Colonic mucosa (tissue), 4 donors: ENCODE data around the gene ZBP1. TPM values are rescaled to one million over a fixed set of nuclear protein-coding genes. Genes with fewer than 3 reads are reported as not detected.

Experiments used
- DNase-seq: peaks from one replicate; pipeline ENCODE4 v3.0.0-alpha.2; 2020
- H3K27ac ChIP-seq: fragments of 200-600 bp; one replicate; pipeline ENCODE4 v1.8.0; 2021
- H3K27me3 ChIP-seq: fragments of 200-600 bp; one replicate; pipeline ENCODE4 v1.8.0; 2021
- H3K36me3 ChIP-seq: fragments of 200-600 bp; one replicate; pipeline ENCODE4 v1.8.0; 2021
- H3K4me1 ChIP-seq: fragments of 200-600 bp; one replicate; pipeline ENCODE4 v1.8.0; 2021; ENCODE audit warnings: mild to moderate bottlenecking
- H3K4me3 ChIP-seq: fragments of 200-600 bp; one replicate; pipeline ENCODE4 v1.8.0; 2021
- H3K9ac ChIP-seq, 2 donors: one replicate each; pipeline ENCODE4 v1.7.0; 2013; ENCODE audit warnings: control low read depth in 2 of 2, low read depth in 2 of 2, low read length in 2 of 2
- H3K9me3 ChIP-seq: fragments of 200-600 bp; one replicate; pipeline ENCODE4 v1.8.0; 2021
- CTCF ChIP-seq: fragments of 200-600 bp; IDR thresholded peaks from one replicate; pipeline ENCODE4 v1.8.0; 2022; ENCODE audit warnings: antibody characterized with exemption, mild to moderate bottlenecking
- intact Hi-C: fragments of 100-400 bp; cut with DNase I; formaldehyde crosslinking; loops from one replicate; pipeline ENCODE4 v1.14.1; 2022
- total RNA-seq, 2 donors: library from RNA; stranded (reverse); fragmentation: NEBNext Ultra II Directional in 1 of 2; extraction: Animal tissue kit (Norgen Biotek cat#: 25700) in 1 of 2; gene quantifications; one replicate each; pipeline ENCODE4 v1.2.1, GENCODE V29; 2021
- donor health status: healthy.
- donor health status: DM: no; HTN: no; CAD: no.
- donor health status: DM: no; HTN: no; CAD: no.

The ZBP1 gene
- total RNA-seq, 2 donors from 2014 or later = 2.7 to 3.4 TPM

DNA sequence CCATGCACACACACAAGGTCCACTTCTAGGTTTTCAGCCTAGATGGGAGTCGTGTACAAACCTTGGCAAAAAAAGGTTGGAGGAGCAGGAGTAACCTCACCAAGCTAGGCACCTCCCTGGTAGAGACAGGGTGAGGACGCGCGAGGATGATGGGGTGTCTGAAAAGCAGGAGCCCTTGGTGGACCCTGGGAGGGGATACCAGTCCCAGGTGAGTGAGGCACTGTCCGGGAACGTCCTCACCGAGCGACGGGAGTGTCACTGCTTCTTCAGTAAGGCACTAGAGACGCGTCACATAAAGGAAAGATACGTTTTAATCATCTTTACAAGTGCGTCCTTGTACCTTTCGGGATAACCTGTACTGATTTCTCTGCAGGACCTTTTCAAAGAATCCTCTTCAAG lies 29.4 kb upstream of the ZBP1 start:
- DNase-seq = no peak
- intact Hi-C loops = no loop called here
- Histone ChIP-seq H3K36me3 (no peaks in the 10 kb centered on the region), H3K4me1 (no peaks in the 10 kb centered on the region), H3K27me3 (no peaks in the 10 kb centered on the region), H3K9me3 (no peaks in the 10 kb centered on the region), H3K27ac (no peak overlapping the region), H3K9ac (no peak overlapping the region), H3K4me3 (no peak overlapping the region)
- no peak for TF ChIP-seq CTCF

GRCh38 chr20:57648878-57649616 lies 28.8 kb upstream of the ZBP1 start:
- Histone ChIP-seq H3K4me1 (no peaks in the 10 kb centered on the region), H3K27ac (no peak overlapping the region), H3K4me3 (no peak overlapping the region), H3K9ac (no peak overlapping the region), H3K9me3 (no peaks in the 10 kb centered on the region), H3K27me3 (no peaks in the 10 kb centered on the region), H3K36me3 (no peaks in the 10 kb centered on the region)
- intact Hi-C loops = no loop called here
- TF ChIP-seq CTCF = no peak
- DNase-seq = no peak

DNA sequence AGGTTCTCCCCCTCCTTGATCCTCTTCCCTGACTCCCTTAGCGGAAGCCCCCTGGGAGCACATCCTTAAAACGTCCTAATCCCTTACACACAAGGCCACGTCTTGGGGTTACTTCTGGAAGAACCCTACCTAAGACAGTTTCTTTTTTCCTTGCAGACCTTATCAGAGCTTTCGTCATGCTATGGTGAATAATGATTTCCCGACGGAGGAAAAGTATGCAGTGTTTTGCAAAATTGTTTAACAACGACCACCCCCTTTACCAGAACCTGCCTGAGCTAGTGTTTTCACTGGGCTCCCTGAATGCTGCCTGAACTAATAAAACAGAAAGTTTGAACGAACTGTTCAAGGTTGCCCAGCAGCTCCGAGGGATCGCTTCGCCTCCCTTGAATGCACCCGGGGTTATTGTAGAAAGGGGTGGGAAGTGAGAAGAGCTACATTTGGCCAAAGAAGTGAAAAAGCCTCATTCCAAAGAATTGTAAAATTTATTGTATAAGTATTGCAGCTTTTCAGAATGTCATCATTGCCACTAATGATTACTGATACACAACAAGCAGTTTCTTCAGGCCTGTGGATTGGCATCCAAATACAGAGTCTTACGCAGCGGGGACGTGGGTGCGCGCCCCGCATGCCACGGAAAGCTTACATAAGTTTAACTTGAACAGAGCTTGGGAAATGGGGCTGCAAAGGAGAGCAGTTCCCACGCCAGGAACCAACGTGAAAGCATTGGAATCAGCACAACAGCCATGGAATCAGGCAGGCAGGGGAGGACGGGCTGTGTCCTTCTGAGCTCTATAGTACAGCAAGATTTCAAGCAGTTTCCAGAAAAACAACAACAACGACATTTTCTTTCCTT lies 27.9 kb upstream of the ZBP1 start:
- TF ChIP-seq CTCF = no peak
- Histone ChIP-seq H3K27ac (no peak overlapping the region), H3K4me1 (no peaks in the 10 kb centered on the region), H3K9me3 (no peaks in the 10 kb centered on the region), H3K9ac (no peak overlapping the region), H3K27me3 (no peaks in the 10 kb centered on the region), H3K4me3 (no peak overlapping the region), H3K36me3 (no peaks in the 10 kb centered on the region)
- DNase-seq = no peak
- intact Hi-C loops = no loop called here

- H3K36me3 ChIP-seq = no peaks in the 10 kb centered on the region
- no peak for DNase-seq
- H3K4me1 ChIP-seq = no peaks in the 10 kb centered on the region
- TF ChIP-seq CTCF = no peak
- no peak overlapping the region for H3K9ac ChIP-seq
- no peak overlapping the region for H3K27ac ChIP-seq
- no peaks in the 10 kb centered on the region for H3K9me3 ChIP-seq
- no peaks in the 10 kb centered on the region for H3K27me3 ChIP-seq
- no peak overlapping the region for H3K4me3 ChIP-seq
- intact Hi-C loops = no loop called here
Measured at GRCh38 chr20:57647006-57647932, 27.0 kb upstream of the ZBP1 start.

DNA sequence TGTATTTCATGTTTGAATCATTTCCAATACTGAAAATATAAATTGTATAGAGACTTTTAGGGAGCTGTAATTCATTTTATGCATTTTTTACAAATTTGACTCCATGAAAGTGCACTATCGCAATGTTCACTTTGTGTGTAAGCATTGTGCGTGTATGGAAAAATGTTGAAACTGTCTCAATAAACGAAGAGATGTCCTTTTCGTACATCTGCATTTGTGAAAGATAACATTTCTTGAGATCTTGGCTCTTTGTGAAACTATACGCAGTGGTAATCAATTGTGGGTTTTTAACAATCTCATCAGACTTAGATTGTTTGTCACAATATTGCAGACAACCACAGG lies 18.6 kb upstream of the ZBP1 start:
- Histone ChIP-seq H3K9ac (no peak overlapping the region), H3K27me3 (no peaks in the 10 kb centered on the region), H3K4me1 (no peaks in the 10 kb centered on the region), H3K4me3 (no peak overlapping the region), H3K9me3 (no peaks in the 10 kb centered on the region), H3K27ac (no peak overlapping the region), H3K36me3 (no peaks in the 10 kb centered on the region)
- no peak for TF ChIP-seq CTCF
- DNase-seq = no peak
- intact Hi-C loops = no loop called here
